H9 (cell line): ENCODE results near the gene CERS5. TPM values are rescaled to one million over a fixed set of nuclear protein-coding genes. Genes with fewer than 3 reads are reported as not detected.

Experiments used
- DNase-seq: peaks from one replicate; pipeline ENCODE4 v3.0.0-alpha.2; 2017
- H2AFZ ChIP-seq: one replicate; pipeline ENCODE4 v1.6.1; 2013; ENCODE audit warnings: mild to moderate bottlenecking, low read length, control low read depth, moderate library complexity
- H2AK5ac ChIP-seq: 2 replicates; pipeline ENCODE4 v1.6.1; 2013; ENCODE audit warnings: low read length, control low read depth, mixed read lengths; ENCODE audit not compliant: insufficient read length
- H2BK120ac ChIP-seq: one replicate; pipeline ENCODE4 v1.6.1; 2013; ENCODE audit warnings: low read depth, mild to moderate bottlenecking, low read length, control low read depth, inconsistent platforms; ENCODE audit not compliant: poor library complexity, severe bottlenecking
- H2BK12ac ChIP-seq: 2 replicates; pipeline ENCODE4 v1.6.1; 2013; ENCODE audit warnings: low read length, control low read depth, mixed read lengths, low read depth; ENCODE audit not compliant: insufficient read length
- H2BK15ac ChIP-seq: 2 replicates; pipeline ENCODE4 v1.6.1; 2013; ENCODE audit warnings: low read depth, low read length, control low read depth
- H2BK20ac ChIP-seq: one replicate; pipeline ENCODE4 v1.6.1; 2013; ENCODE audit warnings: low read depth, mild to moderate bottlenecking, low read length, control low read depth, inconsistent platforms; ENCODE audit not compliant: poor library complexity, severe bottlenecking
- H2BK5ac ChIP-seq: 2 replicates; pipeline ENCODE4 v1.6.1; 2013; ENCODE audit warnings: low read length, control low read depth, mixed read lengths; ENCODE audit not compliant: insufficient read length
- H3K14ac ChIP-seq: 2 replicates; pipeline ENCODE4 v1.6.1; 2013; ENCODE audit warnings: low read length, control low read depth; ENCODE audit not compliant: insufficient read depth
- H3K18ac ChIP-seq: 2 replicates; pipeline ENCODE4 v1.6.1; 2013; ENCODE audit warnings: low read depth, mild to moderate bottlenecking, mixed read lengths, low read length, control low read depth; ENCODE audit not compliant: insufficient read length
- H3K23ac ChIP-seq: 2 replicates; pipeline ENCODE4 v1.6.1; 2013; ENCODE audit warnings: low read length, control low read depth, mixed read lengths, low read depth; ENCODE audit not compliant: insufficient read length
- H3K23me2 ChIP-seq: 2 replicates; pipeline ENCODE4 v1.6.1; 2013; ENCODE audit warnings: low read depth, mild to moderate bottlenecking, mixed read lengths, low read length, control low read depth; ENCODE audit not compliant: insufficient read length, poor library complexity, severe bottlenecking
- H3K27ac ChIP-seq: 2 replicates; pipeline ENCODE4 v1.5.1; 2013; ENCODE audit warnings: low read length, control low read depth, mixed read lengths, low read depth; ENCODE audit not compliant: insufficient read length
- H3K27me3 ChIP-seq: 2 replicates; pipeline ENCODE4 v1.6.1; 2013; ENCODE audit warnings: low read length, control low read depth, inconsistent platforms; ENCODE audit not compliant: insufficient read depth
- H3K4ac ChIP-seq: 2 replicates; pipeline ENCODE4 v1.6.1; 2013; ENCODE audit warnings: low read depth, mild to moderate bottlenecking, control low read depth, inconsistent platforms, low read length, moderate library complexity
- H3K4me1 ChIP-seq: 2 replicates; pipeline ENCODE4 v1.6.1; 2013; ENCODE audit warnings: low read length, control low read depth, inconsistent platforms; ENCODE audit not compliant: insufficient read depth
- H3K4me2 ChIP-seq: 2 replicates; pipeline ENCODE4 v1.6.1; 2013; ENCODE audit warnings: low read length, control low read depth, mixed read lengths; ENCODE audit not compliant: insufficient read length, insufficient read depth
- H3K56ac ChIP-seq: 2 replicates; pipeline ENCODE4 v1.6.1; 2013; ENCODE audit warnings: low read depth, mild to moderate bottlenecking, mixed read lengths, low read length, control low read depth; ENCODE audit not compliant: insufficient read length
- H3K79me1 ChIP-seq: 2 replicates; pipeline ENCODE4 v1.6.1; 2013; ENCODE audit warnings: low read depth, mild to moderate bottlenecking, moderate library complexity, low read length, control low read depth, inconsistent platforms; ENCODE audit not compliant: insufficient read depth, poor library complexity, severe bottlenecking
- H3K79me2 ChIP-seq: 2 replicates; pipeline ENCODE4 v1.6.1; 2013; ENCODE audit warnings: low read length, control low read depth, inconsistent platforms; ENCODE audit not compliant: insufficient read depth
- H3K9ac ChIP-seq: 2 replicates; pipeline ENCODE4 v1.6.1; 2013; ENCODE audit warnings: low read length, control low read depth, mixed read lengths; ENCODE audit not compliant: insufficient read length; ENCODE audit errors: extremely low read depth
- H3K9me3 ChIP-seq: one replicate; pipeline ENCODE4 v1.6.1; 2013; ENCODE audit warnings: low read depth, low read length, inconsistent platforms; ENCODE audit not compliant: control insufficient read depth
- H3T11ph ChIP-seq: one replicate; pipeline ENCODE4 v1.6.1; 2013; ENCODE audit warnings: mild to moderate bottlenecking, low read length, control low read depth, inconsistent platforms
- H4K20me1 ChIP-seq: one replicate; pipeline ENCODE4 v1.6.1; 2013; ENCODE audit not compliant: control insufficient read depth, insufficient read length, insufficient read depth
- H4K5ac ChIP-seq: 2 replicates; pipeline ENCODE4 v1.6.1; 2013; ENCODE audit warnings: low read depth, mild to moderate bottlenecking, mixed read lengths, low read length, control low read depth; ENCODE audit not compliant: insufficient read length
- H4K8ac ChIP-seq: replicated peaks from 2 replicates; pipeline ENCODE4 v1.6.1; 2013; ENCODE audit warnings: low read length, control low read depth, mixed read lengths, low read depth; ENCODE audit not compliant: insufficient read length
- H4K91ac ChIP-seq: 2 replicates; pipeline ENCODE4 v1.6.1; 2013; ENCODE audit warnings: low read depth, mild to moderate bottlenecking, moderate library complexity, mixed read lengths, low read length, control low read depth; ENCODE audit not compliant: insufficient read length
- H3K27ac Mint-ChIP-seq, 3 experiments: 2 replicates in 2 of 3; 3 replicates in 1 of 3; pipeline ENCODE4 v1.8.0; 2020 to 2021; ENCODE audit warnings: mixed read lengths in 3 of 3, mild to moderate bottlenecking in 1 of 3, moderate library complexity in 1 of 3
- H3K27me3 Mint-ChIP-seq: 2 replicates; pipeline ENCODE4 v1.8.0; 2021; ENCODE audit warnings: low read depth, mild to moderate bottlenecking, moderate library complexity, mixed read lengths
- H3K36me3 Mint-ChIP-seq, 3 experiments: 2 replicates in 2 of 3; 3 replicates in 1 of 3; pipeline ENCODE4 v1.8.0; 2020 to 2021; ENCODE audit warnings: low read depth in 3 of 3, mixed read lengths in 3 of 3; ENCODE audit not compliant: insufficient read depth in 1 of 3
- H3K4me1 Mint-ChIP-seq, 2 experiments: 2 replicates each; pipeline ENCODE4 v1.8.0; 2020; ENCODE audit warnings: mixed read lengths in 2 of 2
- H3K4me3 Mint-ChIP-seq, 2 experiments: 2 replicates in 1 of 2; 3 replicates in 1 of 2; pipeline ENCODE4 v1.8.0; 2020 to 2021; ENCODE audit warnings: mild to moderate bottlenecking in 2 of 2, mixed read lengths in 2 of 2, moderate library complexity in 1 of 2
- H3K9me3 Mint-ChIP-seq, 2 experiments: 2 replicates in 1 of 2; 3 replicates in 1 of 2; pipeline ENCODE4 v1.8.0; 2020; ENCODE audit warnings: mild to moderate bottlenecking in 2 of 2, mixed read lengths in 2 of 2, moderate library complexity in 1 of 2
- CTCF ChIP-seq: fragments of 200-600 bp; sonication (generic); conservative IDR thresholded peaks from 3 replicates; pipeline ENCODE4 v1.8.0; 2021; ENCODE audit warnings: antibody characterized with exemption, mild to moderate bottlenecking
- WGBS: extraction: QIAGEN DNeasy Blood & Tissue Kit; methylation state at CpG from one replicate; pipeline ENCODE4 v1.1.7; 2013; ENCODE audit warnings: missing lambda C conversion rate, low lambda C conversion rate, mixed read lengths; ENCODE audit not compliant: insufficient read length; ENCODE audit errors: extremely low coverage; 5-methylcytosine and 5-hydroxymethylcytosine counted together
- total RNA-seq: library from RNA; stranded (reverse); gene quantifications from 2 replicates; pipeline ENCODE4 v1.2.1, GENCODE V29; 2021

The CERS5 gene
- total RNA-seq, 1 experiment from 2014 or later, result 68.8 TPM

- DNase-seq, result no peak
- Histone ChIP-seq H2BK20ac (no peak overlapping the region), H3K23ac (no peak overlapping the region), H2BK120ac (no peak overlapping the region), H3K23me2 (no peaks in the 10 kb centered on the region), H3K27me3 (no peaks in the 10 kb centered on the region), H2BK5ac (no peak overlapping the region), H2AK5ac (no peak overlapping the region), H3K4ac (no peak overlapping the region), H4K91ac (no peak overlapping the region), H3K56ac (no peak overlapping the region), H3K79me2 (0 out of 2 replicates have a peak, but pooled peaks cover 2% of the 10 kb centered on the region), H3K27ac (no peak overlapping the region), H3K9me3 (no peaks in the 10 kb centered on the region), H4K5ac (no peak overlapping the region), H3K4me1 (no peaks in the 10 kb centered on the region), H2BK15ac (no peak overlapping the region), H2BK12ac (no peak overlapping the region), H2AFZ (no peak overlapping the region), H4K8ac (no peak overlapping the region), H3T11ph (no peak overlapping the region), H4K20me1 (peaks cover 2% of the 10 kb centered on the region), H3K9ac (no peak overlapping the region), H3K18ac (no peak overlapping the region), H3K4me2 (no peak overlapping the region), H3K14ac (no peak overlapping the region), H3K79me1 (no peaks in the 10 kb centered on the region)
- H3K27ac Mint-ChIP-seq, result peak overlapping the region in 2 of 3 experiments; percentile 0 to 73; a peak in 4 of 7 replicates
- H3K9me3 Mint-ChIP-seq, result no peaks in the 10 kb centered on the region
- H3K36me3 Mint-ChIP-seq, result peaks cover 9 to 26% (median 14%) of the 10 kb centered on the region in 3 experiments; a peak in 6 of 7 replicates
- no peak for TF ChIP-seq CTCF
- no peak overlapping the region for H3K4me3 Mint-ChIP-seq
- H3K27me3 Mint-ChIP-seq, result no peaks in the 10 kb centered on the region
- peaks cover 8 to 23% of the 10 kb centered on the region in 2 experiments for H3K4me1 Mint-ChIP-seq
- no CpG with 5 or more reads among the region's 4 CpGs for WGBS
These were observed 18.2 kb upstream of the CERS5 start for GRCh38 chr12:50185301-50185895.
